A549 (cell line): Measurements from ENCODE around the gene THBD.

Source experiments
- CEBPB ChIP-seq, 2 experiments: fragments of >200 bp in 1 of 2; sonication (Bioruptor Twin) in 1 of 2; formaldehyde crosslinking in 1 of 2; IDR thresholded peaks; 2 replicates each; pipeline ENCODE4 v1.6.1; 2012 to 2016
- CHD2 ChIP-seq: fragments of 150-350 bp; IDR thresholded peaks from 2 replicates; pipeline ENCODE4 v1.6.1; 2014; ENCODE audit warnings: low read length; ENCODE audit not compliant: partially characterized antibody
- CTCF ChIP-seq: fragments of >200 bp; sonication (Bioruptor Twin); formaldehyde crosslinking; IDR thresholded peaks from 3 replicates; pipeline ENCODE4 v1.5.1; 2016
- FOSL2 ChIP-seq, 2 experiments: fragments of 450-650 bp in 1 of 2; fragments of >200 bp in 1 of 2; sonication (Bioruptor Twin) in 1 of 2; formaldehyde crosslinking; IDR thresholded peaks; 2 replicates each; pipeline versions ENCODE4 v1.5.0 to v1.6.1; 2016 to 2020; ENCODE audit warnings: mild to moderate bottlenecking in 1 of 2, moderate library complexity in 1 of 2
- POLR2A ChIP-seq: IDR thresholded peaks from 2 replicates; pipeline ENCODE4 v1.6.1; 2012; ENCODE audit warnings: mild to moderate bottlenecking, low read length
- REST ChIP-seq: fragments of 200-600 bp; sonication (generic); IDR thresholded peaks from 2 replicates; pipeline ENCODE4 v1.6.1; 2016; ENCODE audit warnings: antibody characterized with exemption, mild to moderate bottlenecking, moderate library complexity
- SMC3 ChIP-seq: fragments of >200 bp; sonication (Bioruptor Twin); formaldehyde crosslinking; IDR thresholded peaks from 3 replicates; pipeline ENCODE4 v1.6.1; 2018; ENCODE audit warnings: inconsistent platforms
- USF2 ChIP-seq: fragments of 450-650 bp; IDR thresholded peaks from 2 replicates; pipeline ENCODE4 v1.6.1; 2014; ENCODE audit warnings: antibody characterized with exemption

DNA sequence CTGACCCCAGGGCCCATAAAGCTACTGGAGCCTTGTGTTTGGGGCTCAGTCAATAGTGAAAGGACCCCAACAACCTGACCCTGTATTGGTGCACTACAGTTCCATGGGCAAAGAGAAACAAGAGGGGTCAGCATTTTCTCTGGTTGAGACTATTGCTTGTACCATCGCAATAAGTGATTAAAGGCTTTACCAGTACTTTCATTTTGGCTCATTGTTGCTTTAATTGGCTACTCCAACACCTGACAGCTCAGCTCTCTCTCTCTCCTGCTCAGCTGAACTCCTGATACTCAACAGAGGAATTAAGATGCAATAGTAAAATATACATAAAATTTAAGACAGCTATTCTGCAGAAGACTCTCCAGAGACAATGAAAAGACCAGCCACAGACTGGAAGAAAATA lies 18.8 kb upstream of the THBD start:
- TF ChIP-seq POLR2A (no peak), SMC3 (no peak), CTCF (no peak), CHD2 (no peak), FOSL2 (IDR thresholded peaks at IDR 0.05) (no peak), FOSL2 (CRISPR knock-in tag; IDR thresholded peaks at IDR 0.05) (no peak), CEBPB (IDR thresholded peaks at IDR 0.05) (no peak), REST (no peak), USF2 (no peak)
